AG09309 (cell line): ENCODE results near the gene COL6A3.
A peak's percentile ranks its signal among the peaks of the same experiment; 100 is the strongest.

ENCODE experiments used
- DNase-seq: peaks from one replicate; pipeline ENCODE4 v3.0.0-alpha.2; 2010; ENCODE audit warnings: low read depth
- H3K4me3 ChIP-seq: 2 replicates; pipeline ENCODE4 v1.5.1; 2011; ENCODE audit warnings: mild to moderate bottlenecking, low read depth, low read length, moderate library complexity; ENCODE audit not compliant: control insufficient read depth
- CTCF ChIP-seq: IDR thresholded peaks from 2 replicates; pipeline ENCODE4 v1.5.1; 2011; ENCODE audit warnings: mild to moderate bottlenecking, low read depth, low read length, inconsistent platforms; ENCODE audit not compliant: insufficient read depth, control insufficient read depth; ENCODE audit errors: missing control alignments

COL6A3 gene

GRCh38 chr2:237434866-237435311, 20.9 kb upstream of the COL6A3 start:
- no peak overlapping the region for H3K4me3 ChIP-seq
- TF ChIP-seq CTCF = no peak
- DNase-seq = no peak

GRCh38 chr2:237433920-237434676, 20.1 kb upstream of the COL6A3 start:
- H3K4me3 ChIP-seq = no peak overlapping the region
- DNase-seq = no peak
- TF ChIP-seq CTCF = no peak

GRCh38 chr2:237432484-237433092, 18.6 kb upstream of the COL6A3 start:
- TF ChIP-seq CTCF = peak; percentile 68
- DNase-seq = peak; percentile 87
- H3K4me3 ChIP-seq = peak overlapping the region; percentile 0; the same call in 1 of the 2 replicates

GRCh38 chr2:237431837-237432236, 17.9 kb upstream of the COL6A3 start:
- no peak for TF ChIP-seq CTCF
- DNase-seq = no peak
- H3K4me3 ChIP-seq = no peak overlapping the region

- DNase-seq = peak; percentile 84
- TF ChIP-seq CTCF = peak; percentile 4
- H3K4me3 ChIP-seq = no peak overlapping the region
These were observed 17.4 kb upstream of the COL6A3 start for GRCh38 chr2:237431372-237431771.

- TF ChIP-seq CTCF = no peak
- H3K4me3 ChIP-seq = no peak overlapping the region
- DNase-seq = no peak
These were observed 16.9 kb upstream of the COL6A3 start for GRCh38 chr2:237430861-237431260.
